Transverse colon (tissue), 4 donors: ENCODE data around the gene CPLX1. TPM values are rescaled to one million over a fixed set of nuclear protein-coding genes. Genes with fewer than 3 reads are reported as not detected.

ENCODE experiments used
- DNase-seq: peaks from one replicate; pipeline ENCODE4 v3.0.0-alpha.2; 2019
- H3K27ac ChIP-seq, 4 donors: fragments of 200-600 bp; sonication (generic); 2 replicates each; pipeline ENCODE4 v1.5.1; 2016 to 2018; ENCODE audit warnings: inconsistent platforms in 4 of 4
- H3K27me3 ChIP-seq: fragments of 200-600 bp; sonication (generic); 2 replicates; pipeline ENCODE4 v1.5.1; 2017; ENCODE audit warnings: inconsistent platforms
- H3K36me3 ChIP-seq, 4 donors: fragments of 200-600 bp; sonication (generic); 2 replicates each; pipeline ENCODE4 v1.5.1; 2017 to 2019; ENCODE audit warnings: inconsistent platforms in 4 of 4
- H3K4me1 ChIP-seq, 4 donors: fragments of 200-600 bp; sonication (generic); 2 replicates each; pipeline ENCODE4 v1.5.1; 2017 to 2020; ENCODE audit warnings: inconsistent platforms in 4 of 4
- H3K4me3 ChIP-seq, 4 donors: fragments of 200-600 bp; sonication (generic); 1 replicate in 1 of 4; 2 replicates in 3 of 4; pipeline versions ENCODE4 v1.5.1 to v1.6.1; 2017 to 2019; ENCODE audit warnings: inconsistent platforms in 4 of 4
- H3K9me3 ChIP-seq, 2 donors: fragments of 200-600 bp; sonication (generic); 2 replicates each; pipeline ENCODE4 v1.5.1; 2017 to 2019; ENCODE audit warnings: inconsistent platforms in 2 of 2
- EP300 ChIP-seq: sonication (generic); formaldehyde crosslinking; IDR thresholded peaks from one replicate; pipeline ENCODE4 v1.6.1; 2017; ENCODE audit warnings: antibody characterized with exemption, low read depth
- POLR2A ChIP-seq: fragments of 450-650 bp; IDR thresholded peaks from one replicate; pipeline ENCODE4 v1.6.1; 2016; ENCODE audit warnings: antibody characterized with exemption, mild to moderate bottlenecking, moderate library complexity
- POLR2AphosphoS5 ChIP-seq, 3 donors: sonication (generic); formaldehyde crosslinking; IDR thresholded peaks; one replicate each; pipeline ENCODE4 v1.6.1; 2016; ENCODE audit warnings: antibody characterized with exemption in 3 of 3
- whole genome bisulfite sequencing, 2 donors: methylation state at CpG; one replicate each; pipeline ENCODE4 v1.1.5; 2018; ENCODE audit warnings: low coverage in 1 of 2; 5-methylcytosine and 5-hydroxymethylcytosine counted together
- in situ Hi-C, 4 donors: fragments of 200-750 bp; cut with MboI; loops; one replicate each; pipeline versions ENCODE4 v1.15.0 to v1.15.1; 2017; ENCODE audit warnings: low sequenced_read_pairs in 3 of 4, low pct_ligation_motif_present in 1 of 4, low pct_unique_long_range_greater_than_20kb in 1 of 4
- intact Hi-C: fragments of 100-400 bp; cut with DNase I; formaldehyde crosslinking; loops from one replicate; pipeline ENCODE4 v1.15.1; 2023; ENCODE audit warnings: low total_unique reads
- total RNA-seq, 4 donors: library from RNA; depleted of rRNA; stranded (reverse); fragments of >200 nt; gene quantifications; one replicate each; pipeline ENCODE4 v1.1.0, GENCODE V29; 2016
- TF ChIP-seq, protein P1 (sequence below), 5 experiments: fragments of 200-600 bp in 3 of 5; fragments of 450-650 bp in 2 of 5; sonication (generic) in 3 of 5; IDR thresholded peaks; 1 replicate in 2 of 5; 2 replicates in 3 of 5; pipeline ENCODE4 v1.5.1; 2016 to 2017; ENCODE audit warnings: antibody characterized with exemption in 5 of 5, inconsistent platforms in 3 of 5, mild to moderate bottlenecking in 2 of 5, moderate library complexity in 1 of 5

Gene CPLX1
- total RNA-seq, 4 donors from 2014 or later: 0.32 to 3.7 (median 0.41) TPM; not detected in 1

DNA sequence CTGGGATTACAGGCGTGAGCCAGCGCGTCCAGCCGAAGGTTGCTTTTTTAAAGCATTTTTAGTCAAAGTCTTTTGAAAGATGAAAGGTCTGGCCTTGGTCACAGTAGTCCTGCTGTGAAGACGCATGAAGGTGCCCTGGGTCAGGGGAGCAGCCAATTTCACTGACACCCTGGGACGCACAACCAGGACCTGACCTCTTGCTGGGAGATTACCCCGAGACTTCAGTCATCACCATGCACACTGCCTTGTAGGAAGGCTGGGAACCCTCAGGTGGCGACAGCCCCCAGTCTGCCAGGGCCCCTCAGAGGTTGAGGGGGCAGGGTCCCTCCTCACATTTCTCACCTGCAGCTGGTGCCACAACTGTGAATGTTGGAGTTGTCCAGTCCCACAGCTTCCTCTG, 53.2 kb downstream of the CPLX1 start:
- in situ Hi-C loops: no loop called here
- Histone ChIP-seq H3K27ac (no peak overlapping the region), H3K36me3 (peaks cover 0 to 15% (median 4%) of the 10 kb centered on the region in 4 donors), H3K27me3 (no peaks in the 10 kb centered on the region), H3K4me3 (no peak overlapping the region), H3K9me3 (no peaks in the 10 kb centered on the region), H3K4me1 (peaks cover 0 to 16% (median 9%) of the 10 kb centered on the region in 4 donors)
- TF ChIP-seq, protein P1, sequence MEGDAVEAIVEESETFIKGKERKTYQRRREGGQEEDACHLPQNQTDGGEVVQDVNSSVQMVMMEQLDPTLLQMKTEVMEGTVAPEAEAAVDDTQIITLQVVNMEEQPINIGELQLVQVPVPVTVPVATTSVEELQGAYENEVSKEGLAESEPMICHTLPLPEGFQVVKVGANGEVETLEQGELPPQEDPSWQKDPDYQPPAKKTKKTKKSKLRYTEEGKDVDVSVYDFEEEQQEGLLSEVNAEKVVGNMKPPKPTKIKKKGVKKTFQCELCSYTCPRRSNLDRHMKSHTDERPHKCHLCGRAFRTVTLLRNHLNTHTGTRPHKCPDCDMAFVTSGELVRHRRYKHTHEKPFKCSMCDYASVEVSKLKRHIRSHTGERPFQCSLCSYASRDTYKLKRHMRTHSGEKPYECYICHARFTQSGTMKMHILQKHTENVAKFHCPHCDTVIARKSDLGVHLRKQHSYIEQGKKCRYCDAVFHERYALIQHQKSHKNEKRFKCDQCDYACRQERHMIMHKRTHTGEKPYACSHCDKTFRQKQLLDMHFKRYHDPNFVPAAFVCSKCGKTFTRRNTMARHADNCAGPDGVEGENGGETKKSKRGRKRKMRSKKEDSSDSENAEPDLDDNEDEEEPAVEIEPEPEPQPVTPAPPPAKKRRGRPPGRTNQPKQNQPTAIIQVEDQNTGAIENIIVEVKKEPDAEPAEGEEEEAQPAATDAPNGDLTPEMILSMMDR (IDR thresholded peaks at IDR 0.05): no peak
- TF ChIP-seq POLR2AphosphoS5 (IDR thresholded peaks at IDR 0.05) (no peak), EP300 (no peak), POLR2A (no peak)
- no peak for DNase-seq
- 93 to 100% methylated on average over 2 to 7 of the region's 8 CpGs for WGBS, 2 donors
- intact Hi-C loops: loop anchor here (5.0 kb wide), 1 partner anchor 390 kb away; no protein-coding TSS in a partner anchor

DNA sequence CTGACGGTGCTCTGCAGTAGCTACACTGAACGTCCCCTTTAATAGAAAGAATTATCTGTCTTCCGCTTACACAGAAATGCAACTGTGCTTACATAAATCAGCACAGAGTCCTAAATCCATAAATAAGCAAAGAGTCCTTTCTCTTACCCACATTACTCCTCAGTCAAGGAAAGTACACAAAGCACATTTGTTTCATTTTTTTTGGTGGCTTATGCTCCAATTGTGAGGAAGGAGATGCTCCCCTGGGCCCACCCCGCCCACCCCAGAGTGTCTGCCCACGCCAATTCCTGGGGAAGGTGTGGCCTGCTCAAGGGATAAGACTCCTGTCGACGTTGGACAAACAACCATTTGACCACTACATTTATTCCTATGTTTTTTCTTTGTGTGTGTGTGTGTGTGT, 53.8 kb downstream of the CPLX1 start:
- TF ChIP-seq, protein P1 (IDR thresholded peaks at IDR 0.05): no peak
- TF ChIP-seq POLR2AphosphoS5 (IDR thresholded peaks at IDR 0.05) (no peak), EP300 (no peak), POLR2A (no peak)
- H3K27me3 ChIP-seq: no peaks in the 10 kb centered on the region
- no peak overlapping the region for H3K4me3 ChIP-seq
- peaks cover 0 to 17% (median 2%) of the 10 kb centered on the region in 4 donors for H3K36me3 ChIP-seq
- H3K9me3 ChIP-seq: no peaks in the 10 kb centered on the region
- DNase-seq: no peak
- peaks cover 0 to 16% (median 9%) of the 10 kb centered on the region in 4 donors for H3K4me1 ChIP-seq
- in situ Hi-C loops: no loop called here
- WGBS, 2 donors: 49 to 60% methylated on average over 2 to 7 of the region's 7 CpGs
- intact Hi-C loops: loop anchor here (5.0 kb wide), 1 partner anchor 390 kb away; no protein-coding TSS in a partner anchor
- H3K27ac ChIP-seq: no peak overlapping the region

DNA sequence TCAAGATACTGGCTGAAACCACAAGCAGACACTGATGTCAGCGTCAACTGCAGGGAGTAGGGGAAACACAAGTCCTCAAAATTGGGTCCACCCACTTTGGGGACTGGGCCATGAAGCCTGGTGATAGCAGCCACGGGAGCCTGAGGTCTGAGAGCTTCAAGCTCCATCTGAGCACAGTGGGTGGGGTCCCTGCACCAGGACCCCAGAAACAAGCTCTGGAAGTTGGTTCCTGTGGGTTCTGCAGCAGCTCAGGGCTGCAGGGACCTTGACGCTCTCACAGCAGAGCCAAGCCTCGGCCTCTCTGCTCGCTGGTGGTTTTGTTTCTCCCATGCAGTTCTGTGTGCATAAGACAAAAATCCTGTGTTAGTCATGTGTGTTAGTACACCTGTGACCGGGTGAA, 54.5 kb downstream of the CPLX1 start:
- no peak overlapping the region for H3K4me3 ChIP-seq
- H3K9me3 ChIP-seq: no peaks in the 10 kb centered on the region
- H3K4me1 ChIP-seq: peaks cover 0 to 16% (median 9%) of the 10 kb centered on the region in 4 donors
- no peak for DNase-seq
- in situ Hi-C loops (no loop called here), intact Hi-C loops (loop anchor here (5.0 kb wide), 1 partner anchor 389 kb away; no protein-coding TSS in a partner anchor)
- WGBS, 2 donors: 77% methylated on average over 6 of the region's 6 CpGs; no CpG with 5 or more reads in 1 of the 2 donors
- TF ChIP-seq, protein P1 (IDR thresholded peaks at IDR 0.05): no peak
- no peak overlapping the region for H3K27ac ChIP-seq
- peaks cover 0 to 23% (median 3%) of the 10 kb centered on the region in 4 donors for H3K36me3 ChIP-seq
- no peaks in the 10 kb centered on the region for H3K27me3 ChIP-seq

DNA sequence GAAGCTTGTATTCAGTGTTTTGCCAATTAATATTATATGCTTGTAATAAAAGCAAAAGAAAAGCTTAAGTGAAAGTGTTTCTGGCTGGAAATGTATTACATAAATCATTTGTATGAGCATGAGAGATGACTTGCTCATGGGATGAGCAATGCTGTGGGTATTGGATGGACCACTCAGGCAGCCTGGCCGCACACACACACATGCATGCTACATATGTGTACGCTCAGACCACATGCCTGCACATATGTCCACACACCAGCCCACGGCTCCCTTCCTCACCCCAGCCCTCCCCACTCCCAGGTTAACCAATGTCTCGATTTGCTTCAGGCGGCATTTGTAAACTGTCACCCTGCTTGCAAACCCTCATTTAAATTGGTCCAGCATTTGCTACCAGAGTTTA, 55.9 kb downstream of the CPLX1 start:
- Histone ChIP-seq H3K27ac (no peak overlapping the region), H3K4me3 (no peak overlapping the region), H3K27me3 (no peaks in the 10 kb centered on the region), H3K4me1 (peaks cover 0 to 16% (median 9%) of the 10 kb centered on the region in 4 donors), H3K36me3 (peaks cover 0 to 19% (median 6%) of the 10 kb centered on the region in 4 donors), H3K9me3 (no peaks in the 10 kb centered on the region)
- no peak for TF ChIP-seq EP300
- TF ChIP-seq POLR2AphosphoS5 (IDR thresholded peaks at IDR 0.05): no peak
- no peak for TF ChIP-seq POLR2A
- TF ChIP-seq, protein P1 (IDR thresholded peaks at IDR 0.05): no peak
- WGBS, 2 donors: 97 to 100% methylated on average over 2 to 5 of the region's 5 CpGs
- no peak for DNase-seq
- intact Hi-C loops: loop anchor here (5.0 kb wide), 1 partner anchor 388 kb away; no protein-coding TSS in a partner anchor
- in situ Hi-C loops: no loop called here
